ENCODE measurements around the gene EFR3B.

EFR3B gene

GRCh38 chr2:25173719-25174118, 131.8 kb downstream of the EFR3B start:
- ChIA-PET CTCF (interaction anchor here (1.3 to 1.5 kb wide), 2 partner anchors 11 to 198 kb away, joined by 3 to 4 read pairs; no protein-coding TSS in a partner anchor), POLR2A (no interaction called here)
- WGBS (ENCODE audit: insufficient coverage), result 85% methylated on average over 5 of the region's 5 CpGs
- DNase-seq, result no peak
- no peaks in the 10 kb centered on the region for H3K36me3 ChIP-seq (ENCODE audit: control insufficient read depth in 4 of 4, insufficient read depth in 4 of 4, low read length in 3 of 4)
- no peak overlapping the region for H3K4me3 ChIP-seq (ENCODE audit: control insufficient read depth in 1 of 7, extremely low read depth in 1 of 7, insufficient read depth in 4 of 7, low read depth in 2 of 7, low read length in 6 of 7)
- peaks cover 0 to 3% (median 1%) of the 10 kb centered on the region in 4 experiments for H3K4me1 ChIP-seq (ENCODE audit: control extremely low read depth in 1 of 4, control insufficient read depth in 4 of 4, insufficient read depth in 4 of 4, low read length in 3 of 4)
- H3K9me3 ChIP-seq (ENCODE audit: control extremely low read depth in 1 of 5, control insufficient read depth in 4 of 5, insufficient read depth in 2 of 5, low read depth in 1 of 5, low read length in 4 of 5), result peaks cover 0 to 2% (median 0%) of the 10 kb centered on the region in 5 experiments
- no peak overlapping the region for H3K27ac ChIP-seq (ENCODE audit: insufficient read depth in 1 of 2, low read depth in 1 of 2, low read length in 2 of 2, poor library complexity in 1 of 2, severe bottlenecking in 2 of 2)
- peaks cover 13 to 24% (median 16%) of the 10 kb centered on the region in 5 experiments for H3K27me3 ChIP-seq (replicated peaks in 2 of 5; ENCODE audit: control insufficient read depth in 4 of 5, insufficient read depth in 5 of 5, low read length in 4 of 5)

GRCh38 chr2:25174192-25174861, 132.5 kb downstream of the EFR3B start:
- CTCF ChIA-PET, result interaction anchor here (1.3 to 1.5 kb wide), 3 partner anchors 12 to 199 kb away, joined by 3 to 4 read pairs (median 3); no protein-coding TSS in a partner anchor
- Histone ChIP-seq H3K4me1 (ENCODE audit: control extremely low read depth in 1 of 4, control insufficient read depth in 4 of 4, insufficient read depth in 4 of 4, low read length in 3 of 4) (no peaks in the 10 kb centered on the region), H3K27ac (ENCODE audit: insufficient read depth in 1 of 2, low read depth in 1 of 2, low read length in 2 of 2, poor library complexity in 1 of 2, severe bottlenecking in 2 of 2) (no peak overlapping the region), H3K36me3 (ENCODE audit: control insufficient read depth in 4 of 4, insufficient read depth in 4 of 4, low read length in 3 of 4) (no peaks in the 10 kb centered on the region), H3K4me3 (ENCODE audit: control insufficient read depth in 1 of 7, extremely low read depth in 1 of 7, insufficient read depth in 4 of 7, low read depth in 2 of 7, low read length in 6 of 7) (no peak overlapping the region), H3K9me3 (ENCODE audit: control extremely low read depth in 1 of 5, control insufficient read depth in 4 of 5, insufficient read depth in 2 of 5, low read depth in 1 of 5, low read length in 4 of 5) (peaks cover 0 to 2% (median 0%) of the 10 kb centered on the region in 5 experiments), H3K27me3 (replicated peaks in 2 of 5; ENCODE audit: control insufficient read depth in 4 of 5, insufficient read depth in 5 of 5, low read length in 4 of 5) (peaks cover 7 to 18% (median 10%) of the 10 kb centered on the region in 5 experiments)
- POLR2A ChIA-PET, result no interaction called here
- 98% methylated on average over 6 of the region's 6 CpGs for WGBS (ENCODE audit: insufficient coverage)
- no peak for DNase-seq

DNA sequence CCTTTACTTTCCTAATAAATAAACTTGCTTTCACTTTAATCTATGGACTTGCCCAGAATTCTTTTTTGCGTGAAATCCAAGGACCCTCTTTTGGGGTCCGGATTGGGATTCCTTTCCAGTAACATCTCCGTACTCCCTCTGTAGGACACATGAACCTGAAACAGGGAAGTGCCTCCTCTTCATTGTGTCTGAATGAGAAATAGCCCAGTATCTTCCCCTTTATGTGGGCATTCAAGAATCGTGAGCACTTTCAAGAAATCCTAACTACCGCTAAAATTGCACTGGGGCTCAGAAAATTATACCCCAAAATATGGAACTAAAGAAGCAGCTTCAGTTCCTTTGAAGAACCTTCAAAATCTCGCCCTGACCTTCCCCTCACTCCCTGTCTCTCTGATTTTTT, 134.3 kb downstream of the EFR3B start:
- 79% methylated on average over 6 of the region's 6 CpGs for WGBS (ENCODE audit: insufficient coverage)
- CTCF ChIA-PET, result no interaction called here

DNA sequence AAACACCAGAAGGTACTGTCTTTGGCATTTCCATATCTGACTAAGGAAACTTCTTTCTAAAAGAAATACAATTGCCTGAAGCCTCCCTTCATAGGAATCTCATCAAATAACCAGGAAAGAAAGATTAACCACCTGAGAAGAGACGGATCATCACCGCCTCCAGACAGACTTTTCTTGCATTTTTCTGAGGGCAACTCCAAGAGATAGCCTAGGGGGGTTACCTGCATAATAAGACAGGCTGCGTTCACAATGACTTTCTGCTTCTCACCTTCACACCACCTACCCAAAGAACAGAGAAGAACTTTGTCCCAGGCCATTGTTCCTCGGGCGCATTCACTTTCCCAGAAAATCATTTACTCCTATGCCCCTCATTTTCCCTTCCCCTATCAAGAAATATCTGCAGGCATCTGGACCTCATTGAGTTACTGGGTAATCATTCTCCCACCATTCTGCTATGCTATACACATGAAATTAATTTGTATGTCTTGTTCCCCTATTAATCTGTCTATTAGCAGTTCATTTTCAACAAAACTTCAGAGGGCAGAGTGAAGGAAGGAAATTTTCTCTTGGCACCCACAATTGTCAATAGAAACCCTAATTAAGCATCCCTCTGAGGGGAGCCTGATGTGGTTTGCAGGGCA, 134.8 kb downstream of the EFR3B start:
- Histone ChIP-seq H3K27ac (ENCODE audit: insufficient read depth in 1 of 2, low read depth in 1 of 2, low read length in 2 of 2, poor library complexity in 1 of 2, severe bottlenecking in 2 of 2) (no peak overlapping the region), H3K4me3 (ENCODE audit: control insufficient read depth in 1 of 7, extremely low read depth in 1 of 7, insufficient read depth in 4 of 7, low read depth in 2 of 7, low read length in 6 of 7) (no peak overlapping the region), H3K27me3 (replicated peaks in 2 of 5; ENCODE audit: control insufficient read depth in 4 of 5, insufficient read depth in 5 of 5, low read length in 4 of 5) (peaks cover 0 to 5% (median 0%) of the 10 kb centered on the region in 5 experiments), H3K9me3 (ENCODE audit: control extremely low read depth in 1 of 5, control insufficient read depth in 4 of 5, insufficient read depth in 2 of 5, low read depth in 1 of 5, low read length in 4 of 5) (no peaks in the 10 kb centered on the region), H3K36me3 (ENCODE audit: control insufficient read depth in 4 of 4, insufficient read depth in 4 of 4, low read length in 3 of 4) (no peaks in the 10 kb centered on the region), H3K4me1 (ENCODE audit: control extremely low read depth in 1 of 4, control insufficient read depth in 4 of 4, insufficient read depth in 4 of 4, low read length in 3 of 4) (no peaks in the 10 kb centered on the region)
- POLR2A ChIA-PET, result no interaction called here
- CTCF ChIA-PET, result no interaction called here
- no peak for DNase-seq
- WGBS (ENCODE audit: insufficient coverage), result 70% methylated on average over 2 of the region's 5 CpGs

More for the DNA sequence above, 134.3 kb downstream of the EFR3B start:
- Histone ChIP-seq H3K4me1 (ENCODE audit: control extremely low read depth in 1 of 4, control insufficient read depth in 4 of 4, insufficient read depth in 4 of 4, low read length in 3 of 4) (no peaks in the 10 kb centered on the region), H3K9me3 (ENCODE audit: control extremely low read depth in 1 of 5, control insufficient read depth in 4 of 5, insufficient read depth in 2 of 5, low read depth in 1 of 5, low read length in 4 of 5) (no peaks in the 10 kb centered on the region), H3K36me3 (ENCODE audit: control insufficient read depth in 4 of 4, insufficient read depth in 4 of 4, low read length in 3 of 4) (no peaks in the 10 kb centered on the region), H3K27me3 (replicated peaks in 2 of 5; ENCODE audit: control insufficient read depth in 4 of 5, insufficient read depth in 5 of 5, low read length in 4 of 5) (peaks cover 0 to 6% (median 0%) of the 10 kb centered on the region in 5 experiments), H3K27ac (ENCODE audit: insufficient read depth in 1 of 2, low read depth in 1 of 2, low read length in 2 of 2, poor library complexity in 1 of 2, severe bottlenecking in 2 of 2) (no peak overlapping the region), H3K4me3 (ENCODE audit: control insufficient read depth in 1 of 7, extremely low read depth in 1 of 7, insufficient read depth in 4 of 7, low read depth in 2 of 7, low read length in 6 of 7) (no peak overlapping the region)
- DNase-seq, result no peak
- POLR2A ChIA-PET, result no interaction called here

DNA sequence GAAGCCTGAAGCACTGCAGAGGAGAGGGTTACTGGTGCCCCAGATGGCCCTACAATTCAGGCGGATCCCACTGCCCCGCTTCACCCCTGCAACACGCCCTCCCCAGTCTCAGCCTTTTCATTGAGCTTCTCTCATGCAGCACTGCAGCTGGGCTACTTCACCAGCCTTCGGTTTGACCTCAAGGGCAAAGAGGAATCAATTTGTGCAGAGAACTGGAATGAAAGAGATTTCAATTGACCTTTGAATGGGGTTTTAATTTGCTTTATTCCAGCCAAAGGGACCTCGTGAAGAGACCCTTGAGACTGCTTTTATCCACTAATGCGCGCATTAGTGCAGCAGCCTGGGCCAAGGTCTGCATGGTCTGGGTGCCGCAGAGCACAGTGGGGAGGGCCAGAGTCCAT, 135.3 kb downstream of the EFR3B start:
- WGBS (ENCODE audit: insufficient coverage), result 99% methylated on average over 7 of the region's 8 CpGs
- Histone ChIP-seq H3K9me3 (ENCODE audit: control extremely low read depth in 1 of 5, control insufficient read depth in 4 of 5, insufficient read depth in 2 of 5, low read depth in 1 of 5, low read length in 4 of 5) (no peaks in the 10 kb centered on the region), H3K4me1 (ENCODE audit: control extremely low read depth in 1 of 4, control insufficient read depth in 4 of 4, insufficient read depth in 4 of 4, low read length in 3 of 4) (no peaks in the 10 kb centered on the region), H3K27me3 (replicated peaks in 2 of 5; ENCODE audit: control insufficient read depth in 4 of 5, insufficient read depth in 5 of 5, low read length in 4 of 5) (peaks cover 0 to 5% (median 0%) of the 10 kb centered on the region in 5 experiments), H3K36me3 (ENCODE audit: control insufficient read depth in 4 of 4, insufficient read depth in 4 of 4, low read length in 3 of 4) (no peaks in the 10 kb centered on the region), H3K27ac (ENCODE audit: insufficient read depth in 1 of 2, low read depth in 1 of 2, low read length in 2 of 2, poor library complexity in 1 of 2, severe bottlenecking in 2 of 2) (no peak overlapping the region), H3K4me3 (ENCODE audit: control insufficient read depth in 1 of 7, extremely low read depth in 1 of 7, insufficient read depth in 4 of 7, low read depth in 2 of 7, low read length in 6 of 7) (no peak overlapping the region)
- POLR2A ChIA-PET, result no interaction called here
- CTCF ChIA-PET, result interaction anchor here (1.0 kb wide), 1 partner anchor 353 kb away, joined by 3 read pairs; no protein-coding TSS in a partner anchor
- DNase-seq, result no peak

DNA sequence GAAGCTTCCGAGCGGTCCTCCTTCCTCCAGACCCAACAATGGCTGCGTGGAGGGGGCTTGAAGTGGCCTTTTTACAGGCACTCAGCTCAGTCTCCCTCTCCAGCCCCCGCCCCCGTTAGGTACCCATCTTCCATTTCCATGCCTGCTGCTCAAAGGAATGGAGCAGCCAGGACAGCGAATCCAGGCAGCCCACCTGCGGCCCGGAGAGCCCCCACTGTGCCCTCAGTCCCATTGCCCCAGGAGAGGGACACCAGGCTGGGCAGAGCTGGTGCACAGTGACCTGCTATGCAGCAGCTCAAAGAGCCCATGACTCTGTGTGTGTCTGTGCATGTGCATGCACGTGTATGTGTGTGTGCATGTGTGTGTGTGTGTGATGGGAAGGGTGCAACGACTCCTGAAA, 137.1 kb downstream of the EFR3B start:
- Histone ChIP-seq H3K27ac (ENCODE audit: insufficient read depth in 1 of 2, low read depth in 1 of 2, low read length in 2 of 2, poor library complexity in 1 of 2, severe bottlenecking in 2 of 2) (no peak overlapping the region), H3K36me3 (ENCODE audit: control insufficient read depth in 4 of 4, insufficient read depth in 4 of 4, low read length in 3 of 4) (no peaks in the 10 kb centered on the region), H3K4me1 (ENCODE audit: control extremely low read depth in 1 of 4, control insufficient read depth in 4 of 4, insufficient read depth in 4 of 4, low read length in 3 of 4) (no peaks in the 10 kb centered on the region), H3K4me3 (ENCODE audit: control insufficient read depth in 1 of 7, extremely low read depth in 1 of 7, insufficient read depth in 4 of 7, low read depth in 2 of 7, low read length in 6 of 7) (no peak overlapping the region), H3K9me3 (ENCODE audit: control extremely low read depth in 1 of 5, control insufficient read depth in 4 of 5, insufficient read depth in 2 of 5, low read depth in 1 of 5, low read length in 4 of 5) (no peaks in the 10 kb centered on the region), H3K27me3 (replicated peaks in 2 of 5; ENCODE audit: control insufficient read depth in 4 of 5, insufficient read depth in 5 of 5, low read length in 4 of 5) (peaks cover 0 to 5% (median 0%) of the 10 kb centered on the region in 5 experiments)
- CTCF ChIA-PET, result no interaction called here
- POLR2A ChIA-PET, result no interaction called here
- DNase-seq, result no peak
- 96% methylated on average over 9 of the region's 10 CpGs for WGBS (ENCODE audit: insufficient coverage)

DNA sequence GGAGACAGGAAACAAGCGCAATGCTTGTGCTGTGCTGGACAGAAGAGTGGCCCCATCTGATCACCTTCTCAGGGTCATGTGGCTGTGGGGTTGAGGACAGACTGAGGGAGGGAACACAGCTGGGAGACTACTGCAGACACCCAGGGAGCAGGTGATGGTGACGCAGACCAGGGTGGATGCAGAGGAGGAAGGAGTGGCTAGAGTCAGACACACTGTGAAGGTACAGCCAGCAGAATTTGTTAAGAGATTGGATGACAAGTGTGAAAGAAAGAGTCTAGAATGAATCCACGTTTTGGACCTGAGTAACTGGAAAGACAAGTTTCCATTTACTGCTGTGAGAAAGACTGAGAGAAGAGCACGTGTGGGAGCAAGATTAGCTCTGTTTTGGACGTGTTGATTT, 142.4 kb downstream of the EFR3B start:
- CTCF ChIA-PET, result interaction anchor here (1.0 to 2.6 kb wide), 3 partner anchors 10 to 18 kb away, joined by 3 to 6 read pairs (median 4); no protein-coding TSS in a partner anchor

More for the DNA sequence above, 142.4 kb downstream of the EFR3B start:
- Histone ChIP-seq H3K36me3 (ENCODE audit: control insufficient read depth in 4 of 4, insufficient read depth in 4 of 4, low read length in 3 of 4) (no peaks in the 10 kb centered on the region), H3K4me1 (ENCODE audit: control extremely low read depth in 1 of 4, control insufficient read depth in 4 of 4, insufficient read depth in 4 of 4, low read length in 3 of 4) (no peaks in the 10 kb centered on the region), H3K9me3 (ENCODE audit: control extremely low read depth in 1 of 5, control insufficient read depth in 4 of 5, insufficient read depth in 2 of 5, low read depth in 1 of 5, low read length in 4 of 5) (no peaks in the 10 kb centered on the region), H3K27me3 (replicated peaks in 2 of 5; ENCODE audit: control insufficient read depth in 4 of 5, insufficient read depth in 5 of 5, low read length in 4 of 5) (no peaks in the 10 kb centered on the region), H3K4me3 (ENCODE audit: control insufficient read depth in 1 of 7, extremely low read depth in 1 of 7, insufficient read depth in 4 of 7, low read depth in 2 of 7, low read length in 6 of 7) (no peak overlapping the region), H3K27ac (ENCODE audit: insufficient read depth in 1 of 2, low read depth in 1 of 2, low read length in 2 of 2, poor library complexity in 1 of 2, severe bottlenecking in 2 of 2) (no peak overlapping the region)
- 93% methylated on average over 5 of the region's 5 CpGs for WGBS (ENCODE audit: insufficient coverage)
- no peak for DNase-seq
- POLR2A ChIA-PET, result interaction anchor here (0.7 kb wide), 1 partner anchor 539 kb away, joined by 3 read pairs; no protein-coding TSS in a partner anchor
